Hepatocyte (in vitro differentiated cells): Measurements from ENCODE around the gene ZMIZ2. TPM values are rescaled to one million over a fixed set of nuclear protein-coding genes. Genes with fewer than 3 reads are reported as not detected.
"Not testable (repeated sequence)": the region's sequence is repeated elsewhere in the genome, so short reads cannot be mapped to it uniquely, and the experiment has no call there.

Experiments used
- DNase-seq: peaks from one replicate; pipeline ENCODE4 v3.0.0-alpha.2; 2016; ENCODE audit warnings: low spot score
- H2AFZ ChIP-seq: fragments of 200-600 bp; sonication (generic); 2 replicates; pipeline ENCODE4 v1.6.0; 2016; ENCODE audit warnings: antibody characterized with exemption, mild to moderate bottlenecking
- H3K27ac ChIP-seq: fragments of 200-600 bp; sonication (generic); 2 replicates; pipeline ENCODE4 v1.5.1; 2016; ENCODE audit warnings: mild to moderate bottlenecking
- H3K27me3 ChIP-seq: fragments of 200-600 bp; sonication (generic); 2 replicates; pipeline ENCODE4 v1.6.1; 2016
- H3K36me3 ChIP-seq: fragments of 200-600 bp; sonication (generic); replicated peaks from 2 replicates; pipeline ENCODE4 v1.5.1; 2016; ENCODE audit warnings: low read depth; ENCODE audit not compliant: insufficient read depth
- H3K4me1 ChIP-seq: fragments of 200-600 bp; sonication (generic); 2 replicates; pipeline ENCODE4 v1.5.1; 2016; ENCODE audit warnings: mild to moderate bottlenecking, moderate library complexity; ENCODE audit not compliant: insufficient read depth
- H3K4me2 ChIP-seq: fragments of 200-600 bp; sonication (generic); 2 replicates; pipeline ENCODE4 v1.6.0; 2016
- H3K4me3 ChIP-seq: fragments of 200-600 bp; sonication (generic); 2 replicates; pipeline ENCODE4 v1.5.1; 2016; ENCODE audit warnings: mild to moderate bottlenecking
- H3K79me2 ChIP-seq: fragments of 200-600 bp; sonication (generic); 2 replicates; pipeline ENCODE4 v1.6.0; 2017; ENCODE audit warnings: mild to moderate bottlenecking
- H3K9me2 ChIP-seq: fragments of 200-600 bp; sonication (generic); replicated peaks from 2 replicates; pipeline ENCODE4 v1.6.0; 2017; ENCODE audit warnings: mild to moderate bottlenecking; ENCODE audit not compliant: insufficient read depth
- H3K9me3 ChIP-seq: fragments of 200-600 bp; sonication (generic); 2 replicates; pipeline ENCODE4 v1.5.1; 2016; ENCODE audit warnings: low read depth, mild to moderate bottlenecking
- H4K20me1 ChIP-seq: fragments of 200-600 bp; sonication (generic); 2 replicates; pipeline ENCODE4 v1.6.0; 2016; ENCODE audit warnings: mild to moderate bottlenecking; ENCODE audit not compliant: insufficient read depth, poor library complexity, severe bottlenecking
- EZH2 ChIP-seq: fragments of 200-600 bp; sonication (generic); IDR thresholded peaks from 2 replicates; pipeline ENCODE4 v1.6.1; 2016; ENCODE audit warnings: antibody characterized with exemption, mild to moderate bottlenecking, borderline replicate concordance
- EZH2phosphoT487 ChIP-seq: fragments of 200-600 bp; sonication (generic); IDR thresholded peaks from one replicate; pipeline ENCODE4 v1.6.1; 2018; ENCODE audit warnings: antibody characterized with exemption, mild to moderate bottlenecking, low read depth, moderate library complexity; ENCODE audit not compliant: unreplicated experiment, severe bottlenecking
- WGBS: methylation state at CpG from one replicate; pipeline ENCODE4 v1.1.6; 2016; ENCODE audit warnings: low lambda C conversion rate; ENCODE audit errors: missing lambda C conversion rate; 5-methylcytosine and 5-hydroxymethylcytosine counted together
- polyA plus RNA-seq: library from polyadenylated mRNA; unstranded; fragments of >200 nt; fragmentation: Nextera tagmentation; extraction: Ambion mirVana; gene quantifications from 2 replicates; pipeline ENCODE4 v1.2.1, GENCODE V29; 2016
- total RNA-seq: library from RNA; depleted of rRNA; stranded (reverse); fragments of >200 nt; gene quantifications from 2 replicates; pipeline ENCODE4 v1.2.3, GENCODE V29; 2014
- TF ChIP-seq, protein P1 (sequence below): fragments of 200-600 bp; sonication (generic); IDR thresholded peaks from 2 replicates; pipeline ENCODE4 v1.5.1; 2016; ENCODE audit warnings: antibody characterized with exemption, mild to moderate bottlenecking; ENCODE audit not compliant: poor library complexity

Gene ZMIZ2, protein sequence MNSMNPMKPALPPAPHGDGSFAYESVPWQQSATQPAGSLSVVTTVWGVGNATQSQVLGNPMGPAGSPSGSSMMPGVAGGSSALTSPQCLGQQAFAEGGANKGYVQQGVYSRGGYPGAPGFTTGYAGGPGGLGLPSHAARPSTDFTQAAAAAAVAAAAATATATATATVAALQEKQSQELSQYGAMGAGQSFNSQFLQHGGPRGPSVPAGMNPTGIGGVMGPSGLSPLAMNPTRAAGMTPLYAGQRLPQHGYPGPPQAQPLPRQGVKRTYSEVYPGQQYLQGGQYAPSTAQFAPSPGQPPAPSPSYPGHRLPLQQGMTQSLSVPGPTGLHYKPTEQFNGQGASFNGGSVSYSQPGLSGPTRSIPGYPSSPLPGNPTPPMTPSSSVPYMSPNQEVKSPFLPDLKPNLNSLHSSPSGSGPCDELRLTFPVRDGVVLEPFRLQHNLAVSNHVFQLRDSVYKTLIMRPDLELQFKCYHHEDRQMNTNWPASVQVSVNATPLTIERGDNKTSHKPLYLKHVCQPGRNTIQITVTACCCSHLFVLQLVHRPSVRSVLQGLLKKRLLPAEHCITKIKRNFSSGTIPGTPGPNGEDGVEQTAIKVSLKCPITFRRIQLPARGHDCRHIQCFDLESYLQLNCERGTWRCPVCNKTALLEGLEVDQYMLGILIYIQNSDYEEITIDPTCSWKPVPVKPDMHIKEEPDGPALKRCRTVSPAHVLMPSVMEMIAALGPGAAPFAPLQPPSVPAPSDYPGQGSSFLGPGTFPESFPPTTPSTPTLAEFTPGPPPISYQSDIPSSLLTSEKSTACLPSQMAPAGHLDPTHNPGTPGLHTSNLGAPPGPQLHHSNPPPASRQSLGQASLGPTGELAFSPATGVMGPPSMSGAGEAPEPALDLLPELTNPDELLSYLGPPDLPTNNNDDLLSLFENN
- total RNA-seq, result 6.2 and 10.5 TPM in 2 replicates
- 37.0 and 39.6 TPM in 2 replicates for polyA plus RNA-seq

DNA sequence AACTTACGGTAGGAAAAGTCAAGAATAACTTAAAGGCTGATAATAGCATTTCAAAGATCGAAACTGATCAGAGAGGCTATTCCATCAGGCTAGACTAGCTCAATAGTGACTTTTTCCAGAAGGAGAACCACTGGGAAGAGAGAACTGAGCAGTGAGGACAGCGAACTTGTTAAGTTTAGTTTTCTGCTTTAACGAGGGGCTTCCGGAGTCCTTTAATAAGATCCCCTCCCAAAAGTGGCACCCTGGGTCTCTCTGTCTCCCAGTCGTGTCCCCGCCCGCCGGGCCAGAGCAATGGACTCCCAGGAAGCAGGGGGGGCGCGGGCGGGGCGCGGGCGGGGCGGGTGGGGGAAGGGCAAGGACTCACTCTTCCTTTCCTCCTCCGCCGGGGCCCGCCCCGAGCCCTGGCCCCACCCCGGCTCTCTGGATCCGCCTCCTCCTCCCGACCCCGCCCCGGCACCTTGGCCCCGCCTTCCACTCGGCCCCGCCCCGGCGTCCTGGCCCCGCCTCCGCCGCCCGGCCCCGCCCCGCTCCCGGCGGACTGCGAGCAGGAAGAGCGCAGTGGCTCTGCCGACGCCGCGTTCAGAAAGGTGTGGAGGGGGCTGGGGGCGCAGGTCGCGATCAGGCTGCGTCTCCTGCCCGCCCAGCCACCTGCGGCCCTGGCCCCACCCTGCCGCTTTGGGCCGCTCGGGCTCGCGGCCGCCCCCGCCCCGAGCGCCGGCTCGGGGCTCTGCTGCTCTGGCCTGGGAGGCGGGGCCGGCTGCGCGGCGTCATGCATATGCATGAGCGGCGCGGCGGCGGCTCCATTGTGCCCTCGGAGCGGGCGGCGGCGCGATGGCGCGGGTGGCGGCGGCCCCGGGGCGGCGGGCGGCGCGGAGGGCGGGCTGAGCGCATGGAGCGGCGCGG is at the start of gene ZMIZ2:
Gene ZMIZ2 (plus strand): TSS at position 803 of the 903 bp plus-strand sequence. CDS start 7,403 bp downstream, outside the sequence.
- DNase-seq, result peak; percentile 97
- 3% methylated on average over 35 of the region's 92 CpGs for WGBS

DNA sequence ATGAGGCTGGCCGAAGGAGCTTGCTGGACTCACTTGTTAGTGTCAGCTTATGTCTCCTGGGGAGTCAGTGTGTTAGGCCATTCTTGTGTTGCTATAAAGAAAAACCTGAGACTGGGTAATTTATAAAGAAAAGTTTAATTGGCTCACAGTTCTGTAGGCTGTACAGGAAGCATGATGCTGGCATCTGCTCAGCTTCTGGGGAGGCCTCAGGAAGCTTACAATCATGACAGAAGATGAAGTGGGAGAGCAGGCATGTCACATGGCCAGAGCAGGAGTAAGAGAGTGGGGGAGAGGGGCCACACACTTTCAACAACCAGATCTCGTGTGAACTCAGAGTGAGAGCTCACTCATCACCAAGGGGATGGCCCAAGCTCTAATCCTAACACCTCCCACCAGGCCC is 49.0 kb upstream of the ZMIZ2 start:
- not testable (repeated sequence) for H4K20me1 ChIP-seq, H3K4me1 ChIP-seq, H3K9me3 ChIP-seq, H3K27ac ChIP-seq, H2AFZ ChIP-seq, H3K36me3 ChIP-seq, H3K79me2 ChIP-seq, DNase-seq, H3K4me2 ChIP-seq, H3K27me3 ChIP-seq, H3K4me3 ChIP-seq, H3K9me2 ChIP-seq
- WGBS, result 100% methylated on average over 2 of the region's 2 CpGs

More for the DNA sequence above, at the start of gene ZMIZ2:
- H4K20me1 ChIP-seq, result peaks cover 16% of the 10 kb centered on the region
- no peaks in the 10 kb centered on the region for H3K27me3 ChIP-seq
- H3K79me2 ChIP-seq, result peaks cover 44% of the 10 kb centered on the region
- H3K4me1 ChIP-seq, result peaks cover 12% of the 10 kb centered on the region
- H3K9me3 ChIP-seq, result no peaks in the 10 kb centered on the region
- H3K27ac ChIP-seq, result peak within 1 kb of the TSS; percentile 100
- H2AFZ ChIP-seq, result peak within 1 kb of the TSS; percentile 70
- H3K36me3 ChIP-seq, result no peaks in the 10 kb centered on the region
- H3K4me2 ChIP-seq, result peak within 1 kb of the TSS; percentile 94
- H3K9me2 ChIP-seq, result no peaks in the 10 kb centered on the region
- H3K4me3 ChIP-seq, result peak within 1 kb of the TSS; percentile 97
- TF ChIP-seq EZH2phosphoT487 (no peak), EZH2 (no peak)
- TF ChIP-seq, protein P1, sequence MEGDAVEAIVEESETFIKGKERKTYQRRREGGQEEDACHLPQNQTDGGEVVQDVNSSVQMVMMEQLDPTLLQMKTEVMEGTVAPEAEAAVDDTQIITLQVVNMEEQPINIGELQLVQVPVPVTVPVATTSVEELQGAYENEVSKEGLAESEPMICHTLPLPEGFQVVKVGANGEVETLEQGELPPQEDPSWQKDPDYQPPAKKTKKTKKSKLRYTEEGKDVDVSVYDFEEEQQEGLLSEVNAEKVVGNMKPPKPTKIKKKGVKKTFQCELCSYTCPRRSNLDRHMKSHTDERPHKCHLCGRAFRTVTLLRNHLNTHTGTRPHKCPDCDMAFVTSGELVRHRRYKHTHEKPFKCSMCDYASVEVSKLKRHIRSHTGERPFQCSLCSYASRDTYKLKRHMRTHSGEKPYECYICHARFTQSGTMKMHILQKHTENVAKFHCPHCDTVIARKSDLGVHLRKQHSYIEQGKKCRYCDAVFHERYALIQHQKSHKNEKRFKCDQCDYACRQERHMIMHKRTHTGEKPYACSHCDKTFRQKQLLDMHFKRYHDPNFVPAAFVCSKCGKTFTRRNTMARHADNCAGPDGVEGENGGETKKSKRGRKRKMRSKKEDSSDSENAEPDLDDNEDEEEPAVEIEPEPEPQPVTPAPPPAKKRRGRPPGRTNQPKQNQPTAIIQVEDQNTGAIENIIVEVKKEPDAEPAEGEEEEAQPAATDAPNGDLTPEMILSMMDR, result no peak

DNA sequence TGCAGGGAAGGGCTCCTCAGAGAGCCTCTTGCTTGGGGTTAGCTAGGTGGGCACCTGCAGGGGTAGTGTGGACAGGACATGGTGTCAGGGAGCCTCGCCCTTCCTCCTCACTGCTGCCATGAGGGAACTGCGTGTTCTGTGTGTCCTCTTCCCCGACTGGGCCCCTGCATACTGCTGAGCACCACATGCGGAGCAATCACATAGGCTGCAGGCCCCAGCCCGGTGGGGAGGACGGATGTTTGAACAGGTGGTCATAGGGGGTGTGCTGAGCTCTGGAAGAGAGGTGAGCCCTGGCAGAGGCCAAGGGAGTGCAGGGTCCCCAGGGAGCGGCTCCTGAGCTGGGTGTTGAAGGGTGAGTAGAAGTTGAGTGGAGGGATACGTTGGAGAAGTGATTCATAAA is 48.3 kb upstream of the ZMIZ2 start:
- 94% methylated on average over 8 of the region's 8 CpGs for whole genome bisulfite sequencing
- H3K9me2 ChIP-seq, result no peaks in the 10 kb centered on the region
- no peaks in the 10 kb centered on the region for H3K36me3 ChIP-seq
- H2AFZ ChIP-seq, result no peak overlapping the region
- no peak for DNase-seq
- no peaks in the 10 kb centered on the region for H3K4me1 ChIP-seq
- H3K79me2 ChIP-seq, result no peaks in the 10 kb centered on the region
- TF ChIP-seq, protein P1, result no peak
- H3K9me3 ChIP-seq, result no peaks in the 10 kb centered on the region
- no peak overlapping the region for H3K27ac ChIP-seq
- no peaks in the 10 kb centered on the region for H3K27me3 ChIP-seq
- H4K20me1 ChIP-seq, result no peaks in the 10 kb centered on the region
- no peak overlapping the region for H3K4me3 ChIP-seq
- H3K4me2 ChIP-seq, result no peak overlapping the region

DNA sequence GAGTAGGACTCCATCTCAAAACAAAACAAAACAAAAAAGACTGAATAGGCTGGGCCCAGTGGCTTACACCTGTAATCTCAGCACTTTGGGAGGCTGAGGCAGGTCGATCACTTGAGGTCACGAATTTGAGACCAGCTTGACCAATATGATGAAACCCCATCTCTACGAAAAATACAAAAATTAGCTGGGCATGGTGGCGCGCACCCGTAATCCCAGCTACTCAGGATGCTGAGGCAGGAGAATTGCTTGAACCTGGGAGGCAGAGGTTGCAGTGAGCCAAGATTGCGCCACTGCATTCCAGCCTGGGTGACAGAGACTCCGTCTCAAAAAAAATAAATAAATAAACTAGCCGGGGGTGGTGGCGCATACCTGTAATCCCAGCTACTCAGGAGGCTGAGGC is 45.3 kb upstream of the ZMIZ2 start:
- H2AFZ ChIP-seq, H3K36me3 ChIP-seq, H3K4me1 ChIP-seq, H4K20me1 ChIP-seq, H3K79me2 ChIP-seq, H3K27me3 ChIP-seq, DNase-seq, H3K4me3 ChIP-seq, H3K4me2 ChIP-seq, H3K9me2 ChIP-seq, H3K9me3 ChIP-seq, H3K27ac ChIP-seq: not testable (repeated sequence)
- WGBS, result 94% methylated on average over 10 of the region's 10 CpGs
